HEK293 (cell line): ENCODE results near the gene MYO9B.

ENCODE experiments used
- BCL11A ChIP-seq: fragments of 450-650 bp; formaldehyde crosslinking; IDR thresholded peaks from 2 replicates; pipeline ENCODE4 v1.5.1; 2016; ENCODE audit warnings: low read depth, missing biosample characterization, missing genetic modification characterization
- BCL11B ChIP-seq: fragments of 450-650 bp; formaldehyde crosslinking; IDR thresholded peaks from 2 replicates; pipeline ENCODE4 v1.5.1; 2016; ENCODE audit warnings: low read depth, missing biosample characterization, missing genetic modification characterization
- MEIS1 ChIP-seq: sonication (generic); formaldehyde crosslinking; IDR thresholded peaks from 2 replicates; pipeline ENCODE4 v1.8.1; 2022; ENCODE audit warnings: missing genetic modification reagents, mild to moderate bottlenecking, borderline replicate concordance
- ZBTB1 ChIP-seq: fragments of 450-650 bp; formaldehyde crosslinking; IDR thresholded peaks from 2 replicates; pipeline ENCODE4 v1.5.1; 2016; ENCODE audit warnings: missing biosample characterization, missing genetic modification characterization
- ZBTB48 ChIP-seq: fragments of 450-650 bp; formaldehyde crosslinking; IDR thresholded peaks from 2 replicates; pipeline ENCODE4 v1.5.1; 2016; ENCODE audit warnings: missing biosample characterization, missing genetic modification characterization
- ZNF132 ChIP-seq: fragments of 450-650 bp; formaldehyde crosslinking; IDR thresholded peaks from 2 replicates; pipeline ENCODE4 v1.5.1; 2017; ENCODE audit warnings: missing biosample characterization, missing genetic modification characterization, borderline replicate concordance
- ZNF24 ChIP-seq: fragments of 450-650 bp; formaldehyde crosslinking; IDR thresholded peaks from 2 replicates; pipeline ENCODE4 v1.5.1; 2016; ENCODE audit warnings: missing biosample characterization, missing genetic modification characterization
- ZNF366 ChIP-seq: fragments of 450-650 bp; formaldehyde crosslinking; conservative IDR thresholded peaks from 2 replicates; pipeline ENCODE4 v1.5.1; 2016; ENCODE audit warnings: missing biosample characterization, missing genetic modification characterization
- ZNF433 ChIP-seq: fragments of 450-650 bp; formaldehyde crosslinking; IDR thresholded peaks from 2 replicates; pipeline ENCODE4 v1.5.1; 2016; ENCODE audit warnings: missing biosample characterization, missing genetic modification characterization, low read depth
- ZNF510 ChIP-seq: fragments of 450-650 bp; formaldehyde crosslinking; IDR thresholded peaks from 2 replicates; pipeline ENCODE4 v1.5.1; 2018; ENCODE audit warnings: mild to moderate bottlenecking, missing genetic modification characterization, missing biosample characterization; ENCODE audit not compliant: insufficient replicate concordance
- ZNF544 ChIP-seq: fragments of 450-650 bp; formaldehyde crosslinking; IDR thresholded peaks from 2 replicates; pipeline ENCODE4 v1.5.0; 2017; ENCODE audit warnings: missing biosample characterization, missing genetic modification characterization
- ZNF626 ChIP-seq: fragments of 450-650 bp; sonication (Bioruptor Pico); formaldehyde crosslinking; IDR thresholded peaks from 2 replicates; pipeline ENCODE4 v1.5.1; 2018; ENCODE audit warnings: missing biosample characterization, missing genetic modification characterization, inconsistent platforms
- ZNF707 ChIP-seq: fragments of 450-650 bp; formaldehyde crosslinking; IDR thresholded peaks from 2 replicates; pipeline ENCODE4 v1.5.1; 2016; ENCODE audit warnings: missing biosample characterization, missing genetic modification characterization
- ZNF776 ChIP-seq: fragments of 450-650 bp; formaldehyde crosslinking; IDR thresholded peaks from 2 replicates; pipeline ENCODE4 v1.5.0; 2017; ENCODE audit warnings: missing biosample characterization, missing genetic modification characterization, borderline replicate concordance
- ZNF792 ChIP-seq: fragments of 450-650 bp; formaldehyde crosslinking; IDR thresholded peaks from 2 replicates; pipeline ENCODE4 v1.5.1; 2016; ENCODE audit warnings: missing biosample characterization, missing genetic modification characterization
- ZSCAN23 ChIP-seq: fragments of 450-650 bp; formaldehyde crosslinking; IDR thresholded peaks from 2 replicates; pipeline ENCODE4 v1.5.1; 2016; ENCODE audit warnings: missing biosample characterization, missing genetic modification characterization
- TF ChIP-seq, protein P1 (sequence below): fragments of 450-650 bp; formaldehyde crosslinking; IDR thresholded peaks from 2 replicates; pipeline ENCODE4 v1.5.1; 2017; ENCODE audit warnings: missing biosample characterization, missing genetic modification characterization
- TF ChIP-seq, protein P2 (sequence below): fragments of 450-650 bp; formaldehyde crosslinking; IDR thresholded peaks from 2 replicates; pipeline ENCODE4 v1.5.0; 2017; ENCODE audit warnings: missing biosample characterization, missing genetic modification characterization, borderline replicate concordance
- TF ChIP-seq, protein P3 (sequence below): fragments of 450-650 bp; formaldehyde crosslinking; IDR thresholded peaks from 2 replicates; pipeline ENCODE4 v1.5.1; 2017; ENCODE audit warnings: missing biosample characterization, missing genetic modification characterization
- TF ChIP-seq, protein P4 (sequence below): fragments of 450-650 bp; formaldehyde crosslinking; IDR thresholded peaks from 2 replicates; pipeline ENCODE4 v1.5.1; 2016; ENCODE audit warnings: missing biosample characterization, missing genetic modification characterization
- TF ChIP-seq, protein P5 (sequence below): fragments of 450-650 bp; formaldehyde crosslinking; IDR thresholded peaks from 2 replicates; pipeline ENCODE4; 2016; ENCODE audit warnings: missing biosample characterization, missing genetic modification characterization
- TF ChIP-seq, protein P6 (sequence below): fragments of 450-650 bp; formaldehyde crosslinking; IDR thresholded peaks from 2 replicates; pipeline ENCODE4 v1.5.1; 2016; ENCODE audit warnings: missing biosample characterization, missing genetic modification characterization, borderline replicate concordance

The MYO9B gene

DNA sequence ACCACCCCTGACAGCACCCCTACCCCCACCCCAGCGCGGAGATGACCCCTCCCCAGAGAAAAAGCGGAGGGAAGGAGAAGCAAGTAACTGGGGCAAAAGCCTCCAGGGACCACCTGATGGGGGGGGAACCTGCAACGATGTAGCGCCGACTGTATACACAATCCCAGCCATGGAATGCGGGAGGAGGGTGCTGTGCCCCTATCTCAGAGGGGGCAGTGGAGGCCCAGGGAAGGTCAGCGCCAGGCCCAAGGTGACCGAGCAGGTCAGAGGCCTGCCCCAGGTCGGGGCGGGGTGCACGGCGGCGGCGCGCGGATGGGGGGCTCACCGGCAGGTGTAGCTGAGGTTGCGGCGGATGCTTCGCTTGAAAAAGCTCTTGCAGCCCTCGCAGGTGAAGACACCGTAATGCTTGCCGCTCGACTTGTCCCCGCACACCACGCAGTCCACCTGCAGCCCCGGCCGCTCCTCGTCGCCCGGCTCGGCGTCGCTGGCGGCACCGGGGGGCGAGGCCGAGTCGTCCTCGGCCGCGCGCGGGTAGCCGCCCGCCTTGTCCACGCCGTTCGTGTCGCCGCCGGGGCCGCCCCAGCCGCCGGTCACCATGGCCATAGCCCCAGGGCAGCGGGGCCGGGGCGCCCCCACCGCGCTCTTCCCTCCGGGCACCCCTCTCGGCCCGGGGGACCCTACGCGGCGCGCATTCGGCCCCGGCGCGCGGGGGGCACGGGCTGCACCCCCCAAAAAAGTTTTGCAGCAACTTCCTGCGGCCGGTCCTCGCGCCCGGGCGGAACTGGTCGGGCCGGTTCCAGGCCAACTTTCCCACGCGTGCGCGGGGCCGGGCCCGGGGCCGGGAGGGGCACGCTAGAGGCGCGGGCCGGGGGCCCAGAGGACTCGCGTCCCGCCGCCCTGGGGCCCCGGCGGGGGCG lies 169.3 kb downstream of the MYO9B start (continued):
- TF ChIP-seq, protein P1, sequence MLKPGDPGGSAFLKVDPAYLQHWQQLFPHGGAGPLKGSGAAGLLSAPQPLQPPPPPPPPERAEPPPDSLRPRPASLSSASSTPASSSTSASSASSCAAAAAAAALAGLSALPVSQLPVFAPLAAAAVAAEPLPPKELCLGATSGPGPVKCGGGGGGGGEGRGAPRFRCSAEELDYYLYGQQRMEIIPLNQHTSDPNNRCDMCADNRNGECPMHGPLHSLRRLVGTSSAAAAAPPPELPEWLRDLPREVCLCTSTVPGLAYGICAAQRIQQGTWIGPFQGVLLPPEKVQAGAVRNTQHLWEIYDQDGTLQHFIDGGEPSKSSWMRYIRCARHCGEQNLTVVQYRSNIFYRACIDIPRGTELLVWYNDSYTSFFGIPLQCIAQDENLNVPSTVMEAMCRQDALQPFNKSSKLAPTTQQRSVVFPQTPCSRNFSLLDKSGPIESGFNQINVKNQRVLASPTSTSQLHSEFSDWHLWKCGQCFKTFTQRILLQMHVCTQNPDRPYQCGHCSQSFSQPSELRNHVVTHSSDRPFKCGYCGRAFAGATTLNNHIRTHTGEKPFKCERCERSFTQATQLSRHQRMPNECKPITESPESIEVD, result no peak
- TF ChIP-seq, protein P2, sequence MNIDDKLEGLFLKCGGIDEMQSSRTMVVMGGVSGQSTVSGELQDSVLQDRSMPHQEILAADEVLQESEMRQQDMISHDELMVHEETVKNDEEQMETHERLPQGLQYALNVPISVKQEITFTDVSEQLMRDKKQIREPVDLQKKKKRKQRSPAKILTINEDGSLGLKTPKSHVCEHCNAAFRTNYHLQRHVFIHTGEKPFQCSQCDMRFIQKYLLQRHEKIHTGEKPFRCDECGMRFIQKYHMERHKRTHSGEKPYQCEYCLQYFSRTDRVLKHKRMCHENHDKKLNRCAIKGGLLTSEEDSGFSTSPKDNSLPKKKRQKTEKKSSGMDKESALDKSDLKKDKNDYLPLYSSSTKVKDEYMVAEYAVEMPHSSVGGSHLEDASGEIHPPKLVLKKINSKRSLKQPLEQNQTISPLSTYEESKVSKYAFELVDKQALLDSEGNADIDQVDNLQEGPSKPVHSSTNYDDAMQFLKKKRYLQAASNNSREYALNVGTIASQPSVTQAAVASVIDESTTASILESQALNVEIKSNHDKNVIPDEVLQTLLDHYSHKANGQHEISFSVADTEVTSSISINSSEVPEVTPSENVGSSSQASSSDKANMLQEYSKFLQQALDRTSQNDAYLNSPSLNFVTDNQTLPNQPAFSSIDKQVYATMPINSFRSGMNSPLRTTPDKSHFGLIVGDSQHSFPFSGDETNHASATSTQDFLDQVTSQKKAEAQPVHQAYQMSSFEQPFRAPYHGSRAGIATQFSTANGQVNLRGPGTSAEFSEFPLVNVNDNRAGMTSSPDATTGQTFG (tag by site-specific recombination), result no peak
- no peak for TF ChIP-seq ZNF366 (tag by site-specific recombination)
- no peak for TF ChIP-seq MEIS1 (CRISPR knock-in tag)
- TF ChIP-seq ZNF792 (tag by site-specific recombination), result peak; percentile 100
- TF ChIP-seq, protein P3, sequence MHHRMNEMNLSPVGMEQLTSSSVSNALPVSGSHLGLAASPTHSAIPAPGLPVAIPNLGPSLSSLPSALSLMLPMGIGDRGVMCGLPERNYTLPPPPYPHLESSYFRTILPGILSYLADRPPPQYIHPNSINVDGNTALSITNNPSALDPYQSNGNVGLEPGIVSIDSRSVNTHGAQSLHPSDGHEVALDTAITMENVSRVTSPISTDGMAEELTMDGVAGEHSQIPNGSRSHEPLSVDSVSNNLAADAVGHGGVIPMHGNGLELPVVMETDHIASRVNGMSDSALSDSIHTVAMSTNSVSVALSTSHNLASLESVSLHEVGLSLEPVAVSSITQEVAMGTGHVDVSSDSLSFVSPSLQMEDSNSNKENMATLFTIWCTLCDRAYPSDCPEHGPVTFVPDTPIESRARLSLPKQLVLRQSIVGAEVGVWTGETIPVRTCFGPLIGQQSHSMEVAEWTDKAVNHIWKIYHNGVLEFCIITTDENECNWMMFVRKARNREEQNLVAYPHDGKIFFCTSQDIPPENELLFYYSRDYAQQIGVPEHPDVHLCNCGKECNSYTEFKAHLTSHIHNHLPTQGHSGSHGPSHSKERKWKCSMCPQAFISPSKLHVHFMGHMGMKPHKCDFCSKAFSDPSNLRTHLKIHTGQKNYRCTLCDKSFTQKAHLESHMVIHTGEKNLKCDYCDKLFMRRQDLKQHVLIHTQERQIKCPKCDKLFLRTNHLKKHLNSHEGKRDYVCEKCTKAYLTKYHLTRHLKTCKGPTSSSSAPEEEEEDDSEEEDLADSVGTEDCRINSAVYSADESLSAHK (tag by site-specific recombination), result no peak
- 0 out of 2 replicates have a peak, but pooled peaks have one; percentile 30 for TF ChIP-seq ZNF24 (tag by site-specific recombination)
- TF ChIP-seq ZNF776 (tag by site-specific recombination), result no peak
- TF ChIP-seq, protein P4, sequence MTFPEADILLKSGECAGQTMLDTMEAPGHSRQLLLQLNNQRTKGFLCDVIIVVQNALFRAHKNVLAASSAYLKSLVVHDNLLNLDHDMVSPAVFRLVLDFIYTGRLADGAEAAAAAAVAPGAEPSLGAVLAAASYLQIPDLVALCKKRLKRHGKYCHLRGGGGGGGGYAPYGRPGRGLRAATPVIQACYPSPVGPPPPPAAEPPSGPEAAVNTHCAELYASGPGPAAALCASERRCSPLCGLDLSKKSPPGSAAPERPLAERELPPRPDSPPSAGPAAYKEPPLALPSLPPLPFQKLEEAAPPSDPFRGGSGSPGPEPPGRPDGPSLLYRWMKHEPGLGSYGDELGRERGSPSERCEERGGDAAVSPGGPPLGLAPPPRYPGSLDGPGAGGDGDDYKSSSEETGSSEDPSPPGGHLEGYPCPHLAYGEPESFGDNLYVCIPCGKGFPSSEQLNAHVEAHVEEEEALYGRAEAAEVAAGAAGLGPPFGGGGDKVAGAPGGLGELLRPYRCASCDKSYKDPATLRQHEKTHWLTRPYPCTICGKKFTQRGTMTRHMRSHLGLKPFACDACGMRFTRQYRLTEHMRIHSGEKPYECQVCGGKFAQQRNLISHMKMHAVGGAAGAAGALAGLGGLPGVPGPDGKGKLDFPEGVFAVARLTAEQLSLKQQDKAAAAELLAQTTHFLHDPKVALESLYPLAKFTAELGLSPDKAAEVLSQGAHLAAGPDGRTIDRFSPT (tag by site-specific recombination), result 0 out of 2 replicates have a peak, but pooled peaks have one; percentile 9
- peak; percentile 72; the same call in 1 of the 2 replicates for TF ChIP-seq BCL11B
- TF ChIP-seq ZBTB1, result no peak
- no peak for TF ChIP-seq ZNF132
- no peak for TF ChIP-seq ZNF707
- TF ChIP-seq ZBTB48 (tag by site-specific recombination), result peak; percentile 26; the same call in 1 of the 2 replicates
- no peak for TF ChIP-seq ZNF510
- TF ChIP-seq, protein P5, sequence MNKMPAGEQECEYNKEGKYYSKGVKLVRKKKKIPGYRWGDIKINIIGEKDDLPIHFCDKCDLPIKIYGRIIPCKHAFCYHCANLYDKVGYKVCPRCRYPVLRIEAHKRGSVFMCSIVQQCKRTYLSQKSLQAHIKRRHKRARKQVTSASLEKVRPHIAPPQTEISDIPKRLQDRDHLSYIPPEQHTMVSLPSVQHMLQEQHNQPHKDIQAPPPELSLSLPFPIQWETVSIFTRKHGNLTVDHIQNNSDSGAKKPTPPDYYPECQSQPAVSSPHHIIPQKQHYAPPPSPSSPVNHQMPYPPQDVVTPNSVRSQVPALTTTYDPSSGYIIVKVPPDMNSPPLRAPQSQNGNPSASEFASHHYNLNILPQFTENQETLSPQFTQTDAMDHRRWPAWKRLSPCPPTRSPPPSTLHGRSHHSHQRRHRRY (tag by site-specific recombination), result no peak
- TF ChIP-seq ZNF544, result no peak
- no peak for TF ChIP-seq ZNF433 (tag by site-specific recombination)
- no peak for TF ChIP-seq ZNF626 (tag by site-specific recombination)
- no peak for TF ChIP-seq BCL11A (tag by site-specific recombination)
- no peak; the same call in 1 of the 2 replicates for TF ChIP-seq ZSCAN23
- TF ChIP-seq, protein P6, sequence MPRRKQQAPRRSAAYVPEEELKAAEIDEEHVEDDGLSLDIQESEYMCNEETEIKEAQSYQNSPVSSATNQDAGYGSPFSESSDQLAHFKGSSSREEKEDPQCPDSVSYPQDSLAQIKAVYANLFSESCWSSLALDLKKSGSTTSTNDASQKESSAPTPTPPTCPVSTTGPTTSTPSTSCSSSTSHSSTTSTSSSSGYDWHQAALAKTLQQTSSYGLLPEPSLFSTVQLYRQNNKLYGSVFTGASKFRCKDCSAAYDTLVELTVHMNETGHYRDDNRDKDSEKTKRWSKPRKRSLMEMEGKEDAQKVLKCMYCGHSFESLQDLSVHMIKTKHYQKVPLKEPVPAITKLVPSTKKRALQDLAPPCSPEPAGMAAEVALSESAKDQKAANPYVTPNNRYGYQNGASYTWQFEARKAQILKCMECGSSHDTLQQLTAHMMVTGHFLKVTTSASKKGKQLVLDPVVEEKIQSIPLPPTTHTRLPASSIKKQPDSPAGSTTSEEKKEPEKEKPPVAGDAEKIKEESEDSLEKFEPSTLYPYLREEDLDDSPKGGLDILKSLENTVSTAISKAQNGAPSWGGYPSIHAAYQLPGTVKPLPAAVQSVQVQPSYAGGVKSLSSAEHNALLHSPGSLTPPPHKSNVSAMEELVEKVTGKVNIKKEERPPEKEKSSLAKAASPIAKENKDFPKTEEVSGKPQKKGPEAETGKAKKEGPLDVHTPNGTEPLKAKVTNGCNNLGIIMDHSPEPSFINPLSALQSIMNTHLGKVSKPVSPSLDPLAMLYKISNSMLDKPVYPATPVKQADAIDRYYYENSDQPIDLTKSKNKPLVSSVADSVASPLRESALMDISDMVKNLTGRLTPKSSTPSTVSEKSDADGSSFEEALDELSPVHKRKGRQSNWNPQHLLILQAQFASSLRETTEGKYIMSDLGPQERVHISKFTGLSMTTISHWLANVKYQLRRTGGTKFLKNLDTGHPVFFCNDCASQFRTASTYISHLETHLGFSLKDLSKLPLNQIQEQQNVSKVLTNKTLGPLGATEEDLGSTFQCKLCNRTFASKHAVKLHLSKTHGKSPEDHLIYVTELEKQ (tag by site-specific recombination), result no peak
